Lower leg skin (tissue), 4 donors: ENCODE measurements around the gene NBPF1. TPM values are rescaled to one million over a fixed set of nuclear protein-coding genes. Genes with fewer than 3 reads are reported as not detected.
A peak's percentile ranks its signal among the peaks of the same experiment; 100 is the strongest.
"Not testable (repeated sequence)": the region's sequence is repeated elsewhere in the genome, so short reads cannot be mapped to it uniquely, and the experiment has no call there.

Source experiments
- DNase-seq, 2 donors: peaks; one replicate each; pipeline ENCODE4 v3.0.0-alpha.2; 2019; ENCODE audit warnings: low spot score in 2 of 2
- H3K4me3 ChIP-seq: fragments of 200-600 bp; sonication (generic); 2 replicates; pipeline ENCODE4 v1.5.1; 2017; ENCODE audit warnings: mild to moderate bottlenecking, low read depth; ENCODE audit not compliant: poor library complexity, severe bottlenecking
- CTCF ChIP-seq, 3 donors: fragments of 450-650 bp; IDR thresholded peaks; one replicate each; pipeline ENCODE4 v1.5.1; 2016; ENCODE audit warnings: antibody characterized with exemption in 3 of 3, mild to moderate bottlenecking in 3 of 3, moderate library complexity in 2 of 3
- POLR2A ChIP-seq, 2 donors: fragments of 450-650 bp; IDR thresholded peaks; one replicate each; pipeline ENCODE4 v1.6.1; 2016 to 2017; ENCODE audit warnings: antibody characterized with exemption in 2 of 2, mild to moderate bottlenecking in 1 of 2, moderate library complexity in 1 of 2
- WGBS, 2 donors: methylation state at CpG; one replicate each; pipeline ENCODE4 v1.1.5; 2018; 5-methylcytosine and 5-hydroxymethylcytosine counted together
- intact Hi-C: fragments of 100-400 bp; cut with DNase I; formaldehyde crosslinking; loops from one replicate; pipeline ENCODE4 v1.15.0; 2023; ENCODE audit warnings: low total_unique reads
- total RNA-seq, 4 donors: library from RNA; depleted of rRNA; stranded (reverse); fragments of >200 nt; gene quantifications; one replicate each; pipeline ENCODE4 v1.1.0, GENCODE V29; 2016

Gene NBPF1
- total RNA-seq, 4 donors from 2014 or later, result 8.2 to 19.8 (median 14.7) TPM

- TF ChIP-seq POLR2A (IDR thresholded peaks at IDR 0.05), result no peak
- no peak for TF ChIP-seq CTCF (IDR thresholded peaks at IDR 0.05)
- intact Hi-C loops, result no loop called here
- H3K4me3 ChIP-seq, result no peak overlapping the region
- DNase-seq, result peak in 1 of 2 donors; percentile 92
- WGBS, 2 donors, result 89 to 93% methylated on average over 19 of the region's 19 CpGs
These were observed 15.2 kb upstream of the NBPF1 start for GRCh38 chr1:16628361-16629111.

GRCh38 chr1:16626409-16626983 is 13.1 kb upstream of the NBPF1 start:
- WGBS, 2 donors, result 80 to 88% methylated on average over 15 of the region's 15 CpGs

GRCh38 chr1:16625497-16626408 is 12.4 kb upstream of the NBPF1 start:
- peak in 1 of 2 donors; percentile 93 for DNase-seq
- intact Hi-C loops, result no loop called here
- TF ChIP-seq POLR2A (IDR thresholded peaks at IDR 0.05) (no peak), CTCF (IDR thresholded peaks at IDR 0.05) (no peak)
- 89 to 90% methylated on average over 25 of the region's 25 CpGs for WGBS, 2 donors
- H3K4me3 ChIP-seq, result no peak overlapping the region

More at GRCh38 chr1:16626409-16626983, 13.1 kb upstream of the NBPF1 start:
- DNase-seq, intact Hi-C loops, H3K4me3 ChIP-seq: not testable (repeated sequence)

- 52 to 62% methylated on average over 27 of the region's 27 CpGs for WGBS, 2 donors
- intact Hi-C loops, H3K4me3 ChIP-seq: not testable (repeated sequence)
- peak in 1 of 2 donors; percentile 95 for DNase-seq
These were observed 10.7 kb upstream of the NBPF1 start for GRCh38 chr1:16623812-16624719.

GRCh38 chr1:16623337-16623736 is 10.0 kb upstream of the NBPF1 start:
- DNase-seq, result peak in 1 of 2 donors; percentile 93

GRCh38 chr1:16621681-16622315 is 8.4 kb upstream of the NBPF1 start:
- intact Hi-C loops, H3K4me3 ChIP-seq: not testable (repeated sequence)
- WGBS, 2 donors, result 91 to 95% methylated on average over 9 of the region's 9 CpGs
- peak in 1 of 2 donors; percentile 91 for DNase-seq

More at GRCh38 chr1:16623337-16623736, 10.0 kb upstream of the NBPF1 start:
- intact Hi-C loops, H3K4me3 ChIP-seq: not testable (repeated sequence)
- WGBS, 2 donors, result 57 to 66% methylated on average over 7 of the region's 7 CpGs

- DNase-seq, result no peak
- H3K4me3 ChIP-seq, result no peak overlapping the region
- WGBS, 2 donors, result 96 to 98% methylated on average over 2 of the region's 2 CpGs
- intact Hi-C loops, result no loop called here
- TF ChIP-seq POLR2A (IDR thresholded peaks at IDR 0.05), result no peak
- TF ChIP-seq CTCF (IDR thresholded peaks at IDR 0.05), result no peak
These were observed 7.9 kb upstream of the NBPF1 start for GRCh38 chr1:16621300-16621658.

GRCh38 chr1:16619803-16620501 is 6.6 kb upstream of the NBPF1 start:
- intact Hi-C loops, result loop anchor here (10.0 kb wide), 1 partner anchor 305 kb away; the partner anchor contains the start of gene CROCC
- 86 to 89% methylated on average over 21 of the region's 21 CpGs for WGBS, 2 donors
- H3K4me3 ChIP-seq, result not testable (repeated sequence)
- DNase-seq, result peak in 1 of 2 donors; percentile 90
